NCI-H146 (cell line): ENCODE data around the gene ITPR1.

Source experiments
- DNase-seq: peaks from one replicate; lab custom pipeline; 2025; lab: John Stamatoyannopoulos, UW

Gene ITPR1

DNA sequence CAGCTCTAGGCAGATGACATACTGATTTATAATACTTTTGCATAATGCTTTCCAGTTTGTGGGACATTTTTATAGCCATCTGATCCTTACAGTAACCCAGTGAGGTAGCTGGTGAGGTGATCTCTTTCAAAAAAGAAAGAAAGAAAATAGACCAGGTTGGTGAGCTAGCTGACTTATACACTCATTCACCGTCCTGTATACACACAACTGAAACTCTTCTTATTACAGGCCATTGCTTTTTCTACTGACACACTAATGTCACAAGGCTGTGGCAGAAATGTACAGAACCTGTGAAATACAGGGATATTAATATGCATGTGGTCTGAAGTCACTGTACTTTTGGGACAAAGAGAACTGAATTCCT is 335.9 kb downstream of the ITPR1 start:
- no peak for DNase-seq

DNA sequence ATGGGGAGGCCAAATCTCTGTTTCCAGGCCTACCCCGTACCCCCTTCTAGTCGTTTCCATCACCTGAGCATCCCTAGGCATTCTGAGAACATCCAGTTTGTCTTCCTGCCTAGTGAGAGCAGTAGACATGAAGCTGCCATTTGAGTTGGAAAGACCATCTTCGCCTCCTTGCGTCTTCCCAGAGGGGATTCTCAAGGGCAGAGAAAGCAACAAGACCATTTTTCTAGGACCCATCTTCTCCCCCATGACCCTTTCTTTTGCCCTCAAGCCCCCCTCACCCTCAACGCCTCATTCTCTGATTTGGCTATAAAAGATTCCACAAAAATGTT is 337.4 kb downstream of the ITPR1 start:
- DNase-seq, result no peak

DNA sequence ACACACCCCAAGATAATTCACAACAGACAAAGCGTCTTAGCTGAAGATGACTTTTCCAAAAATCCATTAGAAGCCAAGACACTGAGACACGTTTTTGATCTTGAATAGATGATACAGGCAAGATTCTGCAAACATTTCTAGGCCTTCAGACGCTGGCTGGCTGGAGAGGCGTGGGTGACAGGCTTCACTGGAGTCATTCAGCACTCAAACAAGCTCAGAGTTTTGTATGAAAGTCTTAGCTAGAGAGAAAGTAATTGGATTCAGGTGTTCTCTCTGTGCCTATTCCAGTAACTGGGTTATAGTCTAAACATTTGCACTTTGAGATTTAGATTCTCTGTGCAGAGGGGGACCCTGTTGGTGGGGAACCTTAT is 338.4 kb downstream of the ITPR1 start:
- no peak for DNase-seq

DNA sequence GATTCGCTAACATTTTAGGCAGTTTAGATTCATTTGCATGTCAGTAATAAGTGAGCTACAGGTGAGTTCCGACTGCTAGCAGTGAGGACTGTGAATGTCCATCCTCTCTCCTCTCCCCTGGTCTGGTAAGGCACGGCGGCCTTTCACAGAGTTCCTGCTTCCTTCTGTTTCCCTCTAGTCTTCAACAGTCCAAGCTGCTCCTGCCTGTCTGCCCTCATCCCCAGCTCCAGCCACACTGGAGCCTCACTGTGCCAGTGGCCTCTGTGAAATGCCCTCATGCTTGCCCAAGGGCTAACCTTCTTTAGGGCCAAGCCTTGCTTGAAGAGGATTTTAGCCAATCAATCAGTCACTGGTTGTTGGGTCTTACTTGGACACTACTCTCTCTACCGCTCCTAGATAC is 340.3 kb downstream of the ITPR1 start:
- DNase-seq, result no peak

DNA sequence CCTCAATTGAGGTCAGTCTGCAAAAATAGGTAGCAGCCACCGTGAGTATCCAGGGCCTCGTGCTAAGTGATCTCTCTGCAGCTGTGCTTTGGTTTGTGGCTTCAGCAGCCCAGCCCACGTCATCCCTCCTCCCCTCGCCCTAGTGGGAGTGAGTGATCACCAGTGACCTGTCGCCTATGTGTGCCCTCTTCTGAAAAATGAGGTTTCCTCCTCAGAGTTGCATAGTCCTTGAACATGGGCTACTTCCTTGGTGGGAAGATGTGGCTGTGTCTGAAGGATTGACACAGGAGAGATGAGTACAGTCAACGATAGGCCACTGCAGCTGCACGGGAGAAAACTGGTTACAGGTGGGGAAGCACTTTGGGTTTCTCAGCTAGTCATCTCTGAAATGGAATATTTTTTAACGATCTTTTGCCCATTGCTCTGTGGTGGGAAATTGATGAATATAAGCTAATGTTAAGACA is 341.3 kb downstream of the ITPR1 start:
- no peak for DNase-seq

DNA sequence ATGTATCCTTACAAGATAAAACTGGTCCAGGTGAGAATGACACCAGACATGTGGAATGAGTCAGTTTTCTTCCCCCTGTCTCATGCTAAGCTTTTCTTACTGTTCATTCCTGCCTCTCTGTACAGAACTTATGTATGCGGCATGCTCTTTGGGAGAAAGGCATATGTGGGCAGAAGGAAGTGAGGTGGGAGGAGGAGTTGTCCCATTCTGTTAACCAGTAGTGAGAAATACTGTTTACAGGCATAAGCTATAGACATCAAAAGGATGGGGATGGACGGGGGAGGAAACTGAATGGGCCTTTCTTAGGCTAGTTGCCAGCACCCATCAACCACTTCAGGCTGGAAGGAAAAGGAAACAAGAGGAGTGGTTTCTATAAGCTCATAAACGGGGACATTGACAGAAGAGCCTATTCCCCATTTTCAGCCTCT is 342.5 kb downstream of the ITPR1 start:
- DNase-seq, result no peak

DNA sequence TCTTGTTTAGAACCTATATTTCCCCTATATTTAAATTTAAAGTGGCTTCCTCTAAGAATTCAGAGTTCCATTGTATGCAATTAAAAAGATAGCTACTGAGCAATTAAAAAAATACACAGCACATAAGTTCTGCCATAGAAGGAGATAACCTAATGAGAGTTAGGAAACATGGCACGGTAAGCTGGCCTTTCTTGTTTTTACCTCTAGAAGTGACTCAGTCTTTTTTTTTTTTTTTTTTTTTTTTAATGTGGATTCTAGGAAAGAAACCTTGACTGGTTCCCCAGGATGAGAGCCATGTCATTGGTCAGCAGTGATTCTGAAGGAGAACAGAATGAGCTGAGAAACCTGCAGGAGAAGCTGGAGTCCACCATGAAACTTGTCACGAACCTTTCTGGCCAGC is 343.4 kb downstream of the ITPR1 start:
- no peak for DNase-seq

DNA sequence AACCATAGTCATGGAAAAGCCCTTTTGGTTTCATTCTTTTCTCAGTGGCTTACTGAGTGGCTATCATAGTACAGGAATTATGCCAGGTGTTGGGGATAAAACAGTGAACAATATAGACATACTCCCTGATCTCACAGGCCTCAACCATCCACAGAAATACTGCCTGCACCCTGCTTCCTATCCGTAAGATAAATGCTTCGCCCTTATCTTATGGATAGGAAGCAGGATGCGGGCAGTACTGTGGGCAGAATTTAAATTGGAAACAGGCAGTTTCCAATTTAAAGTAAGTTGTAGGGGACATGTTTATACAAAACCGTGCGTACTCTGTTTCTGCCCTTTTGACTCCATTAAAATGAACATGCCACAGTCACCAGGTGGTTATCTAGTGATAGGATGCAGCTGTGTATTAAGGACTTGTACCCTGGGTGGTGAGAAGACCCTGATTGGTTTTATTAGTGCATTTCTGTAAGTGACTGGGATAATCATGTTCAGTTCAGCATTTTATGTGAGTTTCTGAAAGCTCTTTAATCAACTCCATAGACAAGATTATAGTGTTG is 344.3 kb downstream of the ITPR1 start:
- DNase-seq, result no peak

DNA sequence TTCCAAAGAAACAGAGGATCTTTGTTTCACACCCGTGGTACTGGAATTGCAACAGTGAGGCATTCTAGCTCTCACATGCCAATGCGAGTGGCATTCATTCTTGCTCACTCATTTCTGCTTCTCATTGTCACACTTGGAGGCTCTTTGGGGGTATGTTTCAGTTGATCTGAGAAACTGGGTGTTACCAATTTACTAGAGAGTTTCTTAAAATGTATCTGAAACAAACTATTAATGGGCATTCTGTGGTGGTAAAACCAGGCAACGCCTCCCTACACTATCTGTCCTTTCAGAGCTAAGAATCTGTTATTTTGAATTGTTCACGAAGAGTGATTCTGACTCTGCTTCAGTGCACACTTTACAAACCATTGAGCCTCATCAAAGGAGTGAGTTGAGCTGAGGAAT is 345.5 kb downstream of the ITPR1 start:
- no peak for DNase-seq

DNA sequence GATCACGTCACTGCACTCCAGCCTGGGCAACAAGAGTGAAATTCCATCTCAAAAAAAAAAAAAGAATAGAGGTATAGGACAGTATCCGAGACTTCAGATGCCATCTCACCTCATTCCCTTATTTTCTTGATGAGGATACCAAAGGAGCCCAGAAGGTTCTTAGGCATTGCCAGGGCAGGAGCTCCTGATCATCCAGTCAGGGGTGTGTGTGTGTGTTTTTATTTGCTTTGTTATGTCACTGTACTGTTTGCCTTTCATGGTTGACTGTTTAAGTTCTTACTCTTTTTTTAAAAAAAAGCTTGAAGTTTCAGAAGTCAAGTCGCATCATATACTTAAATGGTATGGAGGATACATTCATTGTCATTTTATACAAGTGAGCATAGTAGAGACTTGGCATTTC is 346.1 kb downstream of the ITPR1 start:
- no peak for DNase-seq

DNA sequence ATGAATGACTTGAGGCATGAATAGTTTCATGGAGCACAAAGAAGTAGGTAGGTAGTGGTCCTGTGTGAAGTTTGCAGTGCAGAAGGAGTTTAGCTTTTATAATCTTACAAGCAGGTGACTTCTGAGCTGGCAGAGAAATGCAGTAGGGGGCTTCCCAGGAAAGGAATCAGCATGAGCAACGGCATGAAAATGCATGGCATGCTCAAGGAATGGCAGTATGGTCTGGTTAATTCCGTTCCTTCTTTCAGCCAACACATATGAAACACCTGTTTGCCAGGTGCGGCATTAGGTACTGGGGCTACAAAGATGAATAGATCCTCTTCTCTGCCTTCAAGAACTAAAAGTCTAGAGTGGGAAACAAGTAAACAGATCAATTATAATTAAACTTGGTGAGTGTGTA is 348.1 kb downstream of the ITPR1 start:
- no peak for DNase-seq

DNA sequence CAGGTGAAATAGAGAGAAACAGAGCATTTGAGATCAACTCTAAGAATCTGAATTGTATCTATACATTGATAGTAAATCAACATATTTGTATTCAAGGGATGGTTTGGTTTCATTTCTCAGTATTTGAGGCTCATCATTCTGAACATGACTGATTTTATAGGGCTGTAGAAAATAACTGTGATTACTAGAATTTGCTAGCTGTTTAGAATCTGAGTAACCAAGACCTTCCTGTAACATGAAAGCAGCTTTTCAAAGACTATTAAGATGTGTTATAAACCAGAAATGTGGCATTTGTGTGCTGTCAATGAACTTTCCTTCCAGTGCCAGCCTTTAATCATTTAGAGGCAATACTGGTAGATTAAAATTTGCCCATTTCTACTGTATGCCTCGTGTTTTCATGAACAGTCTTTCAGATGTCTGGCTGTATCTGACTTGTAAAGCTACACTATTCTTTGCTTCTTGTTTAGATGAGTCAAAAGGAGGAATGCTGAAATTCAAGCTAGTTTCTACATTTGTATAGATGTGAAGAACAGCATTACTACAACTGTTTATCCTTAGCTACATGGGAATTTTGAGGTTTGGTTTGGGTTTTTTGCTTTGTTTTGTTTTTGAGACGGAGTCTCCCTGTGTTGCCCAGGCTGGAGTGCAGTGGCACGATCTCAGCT is 348.8 kb downstream of the ITPR1 start:
- no peak for DNase-seq

DNA sequence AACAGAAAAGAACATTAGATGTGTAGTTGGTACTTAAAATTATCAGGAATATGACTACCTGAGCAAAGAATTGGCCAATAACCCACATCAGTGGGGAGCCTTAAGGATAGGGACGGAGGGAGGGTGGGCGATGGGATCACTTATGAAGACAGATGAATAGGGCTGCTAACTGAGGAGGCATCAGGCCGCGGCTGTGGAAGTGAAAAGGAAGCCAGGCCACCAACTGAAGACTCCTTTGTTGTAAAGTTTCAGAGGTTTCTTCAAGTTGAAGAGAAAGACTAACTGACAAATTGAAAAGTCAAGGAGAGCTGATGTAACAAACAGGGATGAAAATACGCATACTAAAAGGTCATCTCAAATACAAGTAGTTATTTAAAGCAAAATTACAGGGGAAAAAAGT is 350.5 kb downstream of the ITPR1 start:
- no peak for DNase-seq

DNA sequence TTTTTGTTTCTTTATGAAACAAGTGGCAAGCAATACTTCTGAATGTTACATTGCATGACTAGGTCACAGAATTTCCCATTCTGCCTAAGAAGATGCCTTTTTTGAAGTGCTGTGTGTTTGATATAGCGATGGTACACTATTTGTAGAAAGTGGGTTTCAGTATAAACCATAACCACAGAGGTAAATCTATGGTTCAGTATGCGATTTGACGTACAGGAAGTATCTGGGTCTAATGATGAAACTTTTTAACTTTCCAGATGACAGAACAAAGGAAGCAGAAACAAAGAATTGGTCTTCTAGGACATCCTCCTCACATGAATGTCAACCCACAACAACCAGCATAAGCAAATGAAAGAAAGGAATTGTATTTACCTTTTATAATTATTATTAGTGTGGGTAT is 352.7 kb downstream of the ITPR1 start:
- DNase-seq, result no peak

DNA sequence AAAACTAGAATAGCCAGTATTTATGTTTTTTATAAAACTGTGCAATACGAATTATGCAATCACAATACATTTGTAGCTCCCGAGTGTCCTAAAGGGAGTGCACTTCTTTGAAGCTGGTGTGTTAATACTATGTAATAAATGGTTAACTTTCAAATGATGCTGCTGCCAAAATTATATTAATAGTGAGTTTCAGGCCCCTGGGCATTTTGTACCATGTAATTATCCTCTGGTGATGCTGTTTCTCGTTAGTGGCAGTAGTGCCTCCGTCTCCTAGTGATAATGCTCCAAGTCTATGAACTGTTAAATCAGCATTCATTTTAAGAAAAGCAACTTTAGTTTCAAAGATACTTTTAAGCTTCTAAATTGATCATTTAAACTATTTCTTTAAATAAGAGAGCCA is 353.4 kb downstream of the ITPR1 start:
- DNase-seq, result no peak

DNA sequence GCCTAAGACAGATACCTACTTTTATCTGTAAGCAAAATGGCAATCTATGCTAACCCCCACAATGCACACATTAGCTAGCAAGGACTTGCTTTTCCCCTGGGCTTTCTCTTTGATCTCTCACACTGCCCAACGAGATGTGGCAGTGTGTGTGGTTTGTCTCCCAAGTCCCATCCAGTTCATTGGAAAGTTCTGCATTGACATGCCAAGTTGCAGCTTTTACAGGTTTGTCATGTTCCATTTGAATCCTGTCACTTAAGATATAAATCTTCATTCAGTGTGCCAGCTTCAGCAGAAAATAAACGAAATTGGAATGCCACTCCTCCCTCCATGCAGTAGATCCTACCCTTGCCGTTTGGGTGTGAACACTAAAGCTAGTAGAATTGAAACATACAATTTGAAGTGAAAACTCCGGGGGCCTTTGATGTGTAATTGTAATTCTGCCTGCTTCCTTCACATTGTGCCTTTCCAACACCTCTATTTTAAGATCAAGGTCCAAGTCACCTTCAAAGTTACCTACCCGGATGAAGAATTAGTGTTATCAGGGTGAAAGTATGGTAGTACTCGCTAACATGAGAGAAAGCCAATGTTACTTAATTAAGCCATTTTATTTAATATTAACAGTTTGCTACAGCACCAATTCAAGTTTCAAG is 355.2 kb downstream of the ITPR1 start:
- DNase-seq, result no peak

DNA sequence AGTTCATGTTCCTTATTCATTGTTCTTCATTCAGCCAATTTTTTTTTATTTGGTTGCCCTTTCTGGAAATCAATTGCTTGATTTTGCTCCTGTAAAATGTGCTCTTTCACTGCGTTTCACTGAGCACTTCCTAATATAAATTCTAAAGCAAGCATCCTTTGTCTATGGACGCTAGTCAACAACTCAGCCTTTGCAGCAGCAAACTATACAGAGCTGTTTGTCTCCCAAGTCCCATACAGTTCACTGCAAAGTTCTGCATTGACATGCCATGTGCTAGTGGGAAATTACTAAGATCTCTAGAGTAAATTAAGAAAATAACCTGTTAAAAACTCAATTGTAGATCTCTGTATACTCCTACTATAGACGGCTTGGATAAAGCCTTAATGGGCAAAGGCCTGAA is 356.0 kb downstream of the ITPR1 start:
- no peak for DNase-seq

DNA sequence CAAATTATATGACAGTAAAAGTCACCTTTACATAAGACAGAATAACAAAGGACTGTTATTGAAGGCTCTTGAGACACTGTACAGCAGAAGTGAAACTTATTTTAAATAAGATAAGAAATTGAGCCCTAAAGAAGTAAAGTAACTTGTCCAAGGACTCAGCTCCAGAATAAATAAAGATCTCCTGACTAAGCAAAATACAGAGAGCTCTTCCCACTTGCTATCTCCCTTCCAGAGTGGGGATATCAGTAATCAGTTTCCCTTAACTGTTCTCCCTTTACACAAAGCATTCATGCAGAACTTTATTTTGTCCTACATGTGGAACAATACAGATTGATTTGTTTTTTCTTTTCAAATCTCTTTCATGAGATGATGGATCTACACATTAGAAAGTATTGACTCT is 356.6 kb downstream of the ITPR1 start:
- DNase-seq, result no peak

DNA sequence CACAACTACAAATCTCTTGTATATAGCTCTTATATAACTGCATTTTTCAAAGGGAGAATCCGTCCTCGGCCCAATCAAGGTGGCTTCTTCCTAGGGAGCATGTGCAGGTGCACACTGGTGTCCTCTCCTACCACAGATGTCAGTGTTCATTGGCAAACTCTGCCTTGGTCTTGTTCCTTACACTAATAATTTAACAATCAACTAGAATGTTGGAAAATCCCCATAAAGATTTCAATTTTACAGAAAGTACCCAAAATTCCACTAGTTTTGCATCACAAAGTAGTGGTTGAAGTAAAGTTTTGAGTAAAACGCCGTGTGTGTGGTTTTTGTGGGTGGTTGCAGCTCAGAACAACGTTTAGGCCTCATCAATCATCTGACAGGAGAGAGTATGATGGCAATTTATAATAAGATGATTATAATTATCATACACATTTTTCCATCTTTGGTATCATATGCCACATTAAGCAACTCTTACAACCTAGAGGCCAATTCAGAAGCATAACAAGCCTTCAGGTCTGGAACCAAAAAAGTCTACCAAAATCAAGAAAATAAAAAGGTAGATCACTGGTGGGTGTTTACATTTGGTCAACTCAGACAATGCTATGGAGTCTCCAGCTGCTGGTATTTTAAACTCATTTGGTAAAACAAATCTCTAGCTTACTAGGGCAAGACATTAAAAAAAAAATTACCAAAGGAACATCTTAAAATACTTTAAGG is 357.2 kb downstream of the ITPR1 start:
- no peak for DNase-seq

DNA sequence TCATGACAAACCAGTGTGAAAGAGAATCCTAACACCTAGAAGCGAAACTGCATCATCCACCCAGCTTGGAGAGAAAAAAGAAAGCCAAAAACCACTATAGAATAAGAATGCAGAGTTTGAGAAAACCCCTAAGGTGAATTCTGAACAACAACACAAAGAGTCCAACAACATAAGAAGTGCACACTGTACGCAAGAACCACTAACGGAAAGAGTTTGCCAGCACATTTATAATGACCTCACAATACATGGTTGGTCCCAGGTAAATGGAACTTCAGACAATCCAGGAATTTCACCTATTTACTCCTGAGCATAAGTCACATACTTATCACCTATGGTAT is 357.7 kb downstream of the ITPR1 start:
- no peak for DNase-seq

DNA sequence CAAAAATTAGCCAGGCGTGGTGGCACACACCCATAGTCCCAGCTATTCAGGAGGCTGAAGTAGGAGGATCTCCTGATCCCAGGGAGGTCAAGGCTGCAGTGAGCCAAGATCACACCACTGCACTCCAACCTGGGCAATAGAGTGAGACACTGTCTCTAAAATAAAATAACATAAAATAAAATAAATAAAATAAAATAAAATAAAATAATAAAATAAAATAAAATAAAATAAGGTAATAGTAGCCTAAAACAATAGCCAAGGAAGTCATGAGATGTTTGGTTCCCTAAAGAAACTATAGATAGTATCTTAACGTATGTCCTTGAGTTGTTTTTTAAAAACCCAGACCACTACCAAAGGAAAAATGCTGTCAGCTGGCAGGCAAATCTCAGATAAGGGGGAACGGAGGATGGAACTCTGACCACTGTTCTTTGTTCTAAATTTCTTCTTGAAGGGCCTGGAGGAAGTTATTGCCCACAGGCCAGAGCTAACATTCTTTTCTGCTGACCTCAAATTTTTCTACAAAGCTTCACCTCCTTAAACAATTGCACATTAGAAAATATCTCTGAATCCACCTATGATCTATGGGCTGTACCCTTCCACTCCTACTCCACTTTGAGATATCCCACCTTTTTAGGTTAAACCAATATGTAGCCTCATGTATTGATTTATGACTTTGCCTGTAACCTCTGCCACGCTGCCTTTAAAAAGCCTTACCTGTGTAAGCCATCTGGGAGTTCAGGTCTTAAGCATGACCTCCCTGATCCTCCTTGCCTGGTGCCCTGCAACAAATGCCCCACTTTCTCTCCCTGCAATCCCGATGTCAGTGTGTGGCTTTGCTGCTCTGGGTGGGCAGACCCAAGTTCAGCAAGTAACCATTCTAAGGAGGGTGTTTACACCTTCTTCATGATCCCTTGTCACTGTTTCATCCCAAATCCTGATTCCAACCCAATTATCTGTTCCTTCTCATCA is 359.9 kb downstream of the ITPR1 start:
- DNase-seq, result no peak

DNA sequence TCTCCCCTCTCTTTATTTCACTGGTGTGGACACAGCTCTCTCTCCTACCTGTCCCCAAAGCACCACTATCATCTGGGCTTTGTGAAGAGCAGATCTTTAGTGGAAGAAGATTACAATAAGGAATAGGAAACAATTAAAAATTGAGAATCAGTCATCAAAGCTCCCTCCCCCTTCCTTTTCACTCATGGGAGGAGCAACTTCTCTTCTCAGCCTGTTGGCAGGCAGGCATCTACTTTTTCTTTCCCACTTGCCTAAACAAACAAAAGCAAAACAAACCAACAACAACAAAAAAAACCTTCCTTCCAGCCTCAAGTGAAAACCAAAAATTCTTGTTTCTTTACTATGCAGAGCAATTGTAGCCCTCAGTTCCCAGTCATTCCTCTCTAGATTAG is 360.6 kb downstream of the ITPR1 start:
- no peak for DNase-seq
